Hepatocyte (in vitro differentiated cells): ENCODE measurements around the gene COPS7A. TPM values are rescaled to one million over a fixed set of nuclear protein-coding genes. Genes with fewer than 3 reads are reported as not detected.

Source experiments
- DNase-seq: peaks from one replicate; pipeline ENCODE4 v3.0.0-alpha.2; 2016; ENCODE audit warnings: low spot score
- H2AFZ ChIP-seq: fragments of 200-600 bp; sonication (generic); 2 replicates; pipeline ENCODE4 v1.6.0; 2016; ENCODE audit warnings: antibody characterized with exemption, mild to moderate bottlenecking
- H3K27ac ChIP-seq: fragments of 200-600 bp; sonication (generic); 2 replicates; pipeline ENCODE4 v1.5.1; 2016; ENCODE audit warnings: mild to moderate bottlenecking
- H3K27me3 ChIP-seq: fragments of 200-600 bp; sonication (generic); 2 replicates; pipeline ENCODE4 v1.6.1; 2016
- H3K36me3 ChIP-seq: fragments of 200-600 bp; sonication (generic); replicated peaks from 2 replicates; pipeline ENCODE4 v1.5.1; 2016; ENCODE audit warnings: low read depth; ENCODE audit not compliant: insufficient read depth
- H3K4me1 ChIP-seq: fragments of 200-600 bp; sonication (generic); 2 replicates; pipeline ENCODE4 v1.5.1; 2016; ENCODE audit warnings: mild to moderate bottlenecking, moderate library complexity; ENCODE audit not compliant: insufficient read depth
- H3K4me2 ChIP-seq: fragments of 200-600 bp; sonication (generic); 2 replicates; pipeline ENCODE4 v1.6.0; 2016
- H3K4me3 ChIP-seq: fragments of 200-600 bp; sonication (generic); 2 replicates; pipeline ENCODE4 v1.5.1; 2016; ENCODE audit warnings: mild to moderate bottlenecking
- H3K79me2 ChIP-seq: fragments of 200-600 bp; sonication (generic); 2 replicates; pipeline ENCODE4 v1.6.0; 2017; ENCODE audit warnings: mild to moderate bottlenecking
- H3K9me2 ChIP-seq: fragments of 200-600 bp; sonication (generic); replicated peaks from 2 replicates; pipeline ENCODE4 v1.6.0; 2017; ENCODE audit warnings: mild to moderate bottlenecking; ENCODE audit not compliant: insufficient read depth
- H3K9me3 ChIP-seq: fragments of 200-600 bp; sonication (generic); 2 replicates; pipeline ENCODE4 v1.5.1; 2016; ENCODE audit warnings: low read depth, mild to moderate bottlenecking
- H4K20me1 ChIP-seq: fragments of 200-600 bp; sonication (generic); 2 replicates; pipeline ENCODE4 v1.6.0; 2016; ENCODE audit warnings: mild to moderate bottlenecking; ENCODE audit not compliant: insufficient read depth, poor library complexity, severe bottlenecking
- EZH2 ChIP-seq: fragments of 200-600 bp; sonication (generic); IDR thresholded peaks from 2 replicates; pipeline ENCODE4 v1.6.1; 2016; ENCODE audit warnings: antibody characterized with exemption, mild to moderate bottlenecking, borderline replicate concordance
- EZH2phosphoT487 ChIP-seq: fragments of 200-600 bp; sonication (generic); IDR thresholded peaks from one replicate; pipeline ENCODE4 v1.6.1; 2018; ENCODE audit warnings: antibody characterized with exemption, mild to moderate bottlenecking, low read depth, moderate library complexity; ENCODE audit not compliant: unreplicated experiment, severe bottlenecking
- WGBS: methylation state at CpG from one replicate; pipeline ENCODE4 v1.1.6; 2016; ENCODE audit warnings: low lambda C conversion rate; ENCODE audit errors: missing lambda C conversion rate; 5-methylcytosine and 5-hydroxymethylcytosine counted together
- polyA plus RNA-seq: library from polyadenylated mRNA; unstranded; fragments of >200 nt; fragmentation: Nextera tagmentation; extraction: Ambion mirVana; gene quantifications from 2 replicates; pipeline ENCODE4 v1.2.1, GENCODE V29; 2016
- total RNA-seq: library from RNA; depleted of rRNA; stranded (reverse); fragments of >200 nt; gene quantifications from 2 replicates; pipeline ENCODE4 v1.2.3, GENCODE V29; 2014
- TF ChIP-seq, protein P1 (sequence below): fragments of 200-600 bp; sonication (generic); IDR thresholded peaks from 2 replicates; pipeline ENCODE4 v1.5.1; 2016; ENCODE audit warnings: antibody characterized with exemption, mild to moderate bottlenecking; ENCODE audit not compliant: poor library complexity

Gene COPS7A
- total and polyA plus RNA-seq, 2 experiments from 2014 or later = 46.9 to 73.6 TPM

- Histone ChIP-seq H2AFZ (no peak overlapping the region), H3K79me2 (peaks cover 32% of the 10 kb centered on the region), H3K27ac (peak overlapping the region; percentile 86), H3K4me2 (peak overlapping the region; percentile 95), H3K9me2 (no peaks in the 10 kb centered on the region), H3K36me3 (no peaks in the 10 kb centered on the region), H3K27me3 (no peaks in the 10 kb centered on the region), H3K4me1 (peaks cover 34% of the 10 kb centered on the region), H3K9me3 (no peaks in the 10 kb centered on the region), H3K4me3 (peak overlapping the region; percentile 63), H4K20me1 (peaks cover 26% of the 10 kb centered on the region)
- TF ChIP-seq EZH2phosphoT487 (no peak), EZH2 (no peak)
- TF ChIP-seq, protein P1, sequence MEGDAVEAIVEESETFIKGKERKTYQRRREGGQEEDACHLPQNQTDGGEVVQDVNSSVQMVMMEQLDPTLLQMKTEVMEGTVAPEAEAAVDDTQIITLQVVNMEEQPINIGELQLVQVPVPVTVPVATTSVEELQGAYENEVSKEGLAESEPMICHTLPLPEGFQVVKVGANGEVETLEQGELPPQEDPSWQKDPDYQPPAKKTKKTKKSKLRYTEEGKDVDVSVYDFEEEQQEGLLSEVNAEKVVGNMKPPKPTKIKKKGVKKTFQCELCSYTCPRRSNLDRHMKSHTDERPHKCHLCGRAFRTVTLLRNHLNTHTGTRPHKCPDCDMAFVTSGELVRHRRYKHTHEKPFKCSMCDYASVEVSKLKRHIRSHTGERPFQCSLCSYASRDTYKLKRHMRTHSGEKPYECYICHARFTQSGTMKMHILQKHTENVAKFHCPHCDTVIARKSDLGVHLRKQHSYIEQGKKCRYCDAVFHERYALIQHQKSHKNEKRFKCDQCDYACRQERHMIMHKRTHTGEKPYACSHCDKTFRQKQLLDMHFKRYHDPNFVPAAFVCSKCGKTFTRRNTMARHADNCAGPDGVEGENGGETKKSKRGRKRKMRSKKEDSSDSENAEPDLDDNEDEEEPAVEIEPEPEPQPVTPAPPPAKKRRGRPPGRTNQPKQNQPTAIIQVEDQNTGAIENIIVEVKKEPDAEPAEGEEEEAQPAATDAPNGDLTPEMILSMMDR = no peak
- WGBS = 42% methylated on average over 6 of the region's 6 CpGs
- DNase-seq = peak; percentile 72
Measured at GRCh38 chr12:6768990-6769389, 45.1 kb downstream of the COPS7A start.

GRCh38 chr12:6769666-6770065, 45.8 kb downstream of the COPS7A start:
- no peaks in the 10 kb centered on the region for H3K27me3 ChIP-seq
- TF ChIP-seq EZH2 = no peak
- TF ChIP-seq, protein P1 = no peak
- no peak for TF ChIP-seq EZH2phosphoT487
- H3K4me3 ChIP-seq = no peak overlapping the region
- H4K20me1 ChIP-seq = peaks cover 26% of the 10 kb centered on the region
- H3K79me2 ChIP-seq = peaks cover 32% of the 10 kb centered on the region
- no peak overlapping the region for H3K27ac ChIP-seq
- H3K9me2 ChIP-seq = no peaks in the 10 kb centered on the region
- H2AFZ ChIP-seq = no peak overlapping the region
- no peaks in the 10 kb centered on the region for H3K36me3 ChIP-seq
- peaks cover 33% of the 10 kb centered on the region for H3K4me1 ChIP-seq
- no peak for DNase-seq
- WGBS = 75% methylated on average over 3 of the region's 4 CpGs
- H3K4me2 ChIP-seq = peak overlapping the region; percentile 95
- no peaks in the 10 kb centered on the region for H3K9me3 ChIP-seq

GRCh38 chr12:6770094-6770493, 46.2 kb downstream of the COPS7A start:
- no peak overlapping the region for H3K4me3 ChIP-seq
- H2AFZ ChIP-seq = no peak overlapping the region
- no peaks in the 10 kb centered on the region for H3K9me3 ChIP-seq
- H3K79me2 ChIP-seq = peaks cover 32% of the 10 kb centered on the region
- peaks cover 26% of the 10 kb centered on the region for H4K20me1 ChIP-seq
- no peaks in the 10 kb centered on the region for H3K36me3 ChIP-seq
- TF ChIP-seq, protein P1 = no peak
- no peak for TF ChIP-seq EZH2phosphoT487
- TF ChIP-seq EZH2 = no peak
- H3K27me3 ChIP-seq = no peaks in the 10 kb centered on the region
- no peaks in the 10 kb centered on the region for H3K9me2 ChIP-seq
- peaks cover 30% of the 10 kb centered on the region for H3K4me1 ChIP-seq
- H3K4me2 ChIP-seq = no peak overlapping the region
- H3K27ac ChIP-seq = no peak overlapping the region
- DNase-seq = no peak
- WGBS = 95% methylated on average over 10 of the region's 12 CpGs

- H3K4me1 ChIP-seq = peaks cover 30% of the 10 kb centered on the region
- no peak overlapping the region for H2AFZ ChIP-seq
- TF ChIP-seq, protein P1 = no peak
- TF ChIP-seq EZH2 = no peak
- no peak for TF ChIP-seq EZH2phosphoT487
- H3K27me3 ChIP-seq = no peaks in the 10 kb centered on the region
- H3K9me3 ChIP-seq = no peaks in the 10 kb centered on the region
- H3K27ac ChIP-seq = no peak overlapping the region
- no peaks in the 10 kb centered on the region for H3K36me3 ChIP-seq
- no peaks in the 10 kb centered on the region for H3K9me2 ChIP-seq
- DNase-seq = no peak
- no peak overlapping the region for H3K4me3 ChIP-seq
- peaks cover 32% of the 10 kb centered on the region for H3K79me2 ChIP-seq
- H4K20me1 ChIP-seq = peaks cover 26% of the 10 kb centered on the region
- 91% methylated on average over 8 of the region's 10 CpGs for WGBS
- H3K4me2 ChIP-seq = no peak overlapping the region
Measured at GRCh38 chr12:6770600-6770999, 46.8 kb downstream of the COPS7A start.
